Measurements from ENCODE around the gene HSD11B1L.

- TF ChIP-seq CTCF (IDR thresholded peaks at IDR 0.05) (no peak), POLR2A (IDR thresholded peaks at IDR 0.05) (no peak)
Observed at GRCh38 chr19:5672708-5673459, 7.9 kb upstream of the HSD11B1L start.
